Endothelial cell of umbilical vein (primary cell): ENCODE data around the gene CLPTM1L.

Experiments
- CTCF ChIP-seq, 2 donors: IDR thresholded peaks; 1 replicate in 1 of 2; 2 replicates in 1 of 2; pipeline ENCODE4 v1.5.1; 2011; ENCODE audit warnings: low read length in 2 of 2, mild to moderate bottlenecking in 2 of 2, moderate library complexity in 2 of 2, control low read depth in 1 of 2, inconsistent platforms in 1 of 2, low read depth in 1 of 2; ENCODE audit not compliant: insufficient read depth in 1 of 2; ENCODE audit errors: extremely low read depth in 1 of 2
- EZH2 ChIP-seq: IDR thresholded peaks from 2 replicates; pipeline ENCODE4 v1.6.1; 2012; ENCODE audit warnings: borderline replicate concordance, low read depth, mild to moderate bottlenecking, moderate library complexity, low read length, inconsistent platforms; ENCODE audit not compliant: severe bottlenecking
- FOS ChIP-seq: IDR thresholded peaks from 2 replicates; pipeline ENCODE4 v1.6.1; 2011; ENCODE audit warnings: mild to moderate bottlenecking, low read length, moderate library complexity, borderline replicate concordance; ENCODE audit not compliant: insufficient read depth
- MAX ChIP-seq: IDR thresholded peaks from 2 replicates; pipeline ENCODE4 v1.6.1; 2011; ENCODE audit not compliant: insufficient read depth, insufficient read length
- POLR2A ChIP-seq: IDR thresholded peaks from 2 replicates; pipeline ENCODE4 v1.6.1; 2012; ENCODE audit warnings: low read depth, mild to moderate bottlenecking, control low read depth, low read length

GRCh38 chr5:1384521-1384920 is 39.6 kb upstream of the CLPTM1L start:
- TF ChIP-seq POLR2A = no peak
- TF ChIP-seq MAX = no peak
- TF ChIP-seq EZH2 = no peak
- TF ChIP-seq FOS = no peak
- TF ChIP-seq CTCF (IDR thresholded peaks at IDR 0.05; ENCODE audit: extremely low read depth in 1 of 2, insufficient read depth in 1 of 2, low read depth in 1 of 2, low read length in 2 of 2) = no peak
